NCI-H226 (cell line): ENCODE results near the gene IKZF2.

ENCODE experiments used
- DNase-seq: peaks from one replicate; pipeline ENCODE4 v3.0.0-alpha.2; 2015

The IKZF2 gene

DNA sequence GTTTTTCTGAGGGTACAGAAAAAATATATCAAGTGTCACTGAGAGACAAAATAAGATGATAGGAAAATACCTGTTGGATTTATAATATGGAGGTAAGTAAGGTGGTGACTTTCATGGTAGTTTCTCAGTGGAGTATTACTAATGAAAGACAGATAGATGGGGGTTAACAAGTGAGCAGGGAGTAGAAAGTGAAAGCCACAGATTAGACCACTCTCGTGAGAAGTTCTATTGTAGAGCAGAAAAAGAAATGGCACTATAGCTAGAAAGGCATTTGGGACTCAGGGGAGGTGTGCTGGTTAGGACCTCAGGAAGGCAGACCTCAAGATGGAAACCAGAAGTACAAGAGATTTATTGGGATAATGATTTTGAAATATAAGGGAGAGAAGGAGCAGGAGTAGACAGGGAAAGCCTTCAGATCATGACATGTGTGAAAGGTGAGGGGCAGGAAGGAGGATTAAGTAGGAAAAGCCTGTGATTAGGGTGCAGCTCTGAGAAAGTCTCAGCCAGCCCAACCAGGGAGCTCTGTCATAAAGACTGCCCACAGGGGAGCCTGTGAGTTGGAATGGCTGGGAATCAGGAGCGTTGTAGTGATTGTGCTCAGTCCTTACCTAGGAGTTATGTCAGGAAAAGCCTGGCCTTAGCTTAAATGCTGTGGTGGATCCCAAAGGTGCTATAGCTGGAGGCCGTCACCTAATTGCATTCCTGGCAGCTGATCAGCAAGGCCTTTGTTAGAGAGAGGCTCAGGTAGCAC lies 198.1 kb downstream of the IKZF2 start:
- DNase-seq, result no peak

GRCh38 chr2:212949786-212950185 lies 201.6 kb downstream of the IKZF2 start:
- no peak for DNase-seq
